ENCODE measurements around the gene TFF2. TPM values are rescaled to one million over a fixed set of nuclear protein-coding genes. Genes with fewer than 3 reads are reported as not detected.

The TFF2 gene
- total RNA-seq, 3 donors from 2014 or later, result 1.1 to 1.7 TPM; not detected in 1

GRCh38 chr21:42302794-42303193, 48.0 kb downstream of the TFF2 start:
- no peaks in the 10 kb centered on the region for H3K36me3 ChIP-seq (ENCODE audit: low read depth)
- no peak for DNase-seq
- H3K4me3 ChIP-seq, result no peak overlapping the region
- H3K9me3 ChIP-seq, result no peaks in the 10 kb centered on the region
- intact Hi-C loops (cut with DNase I, micrococcal nuclease), result no loop called here
- TF ChIP-seq CTCF (IDR thresholded peaks at IDR 0.05), result no peak
- H3K4me1 ChIP-seq (ENCODE audit: low read depth), result no peaks in the 10 kb centered on the region
- ATAC-seq, result no peak

- no peaks in the 10 kb centered on the region for H3K4me1 ChIP-seq (ENCODE audit: low read depth)
- TF ChIP-seq CTCF (IDR thresholded peaks at IDR 0.05), result no peak
- H3K9me3 ChIP-seq, result no peaks in the 10 kb centered on the region
- intact Hi-C loops (cut with DNase I, micrococcal nuclease), result no loop called here
- no peak overlapping the region for H3K4me3 ChIP-seq
- ATAC-seq, result no peak
- no peak for DNase-seq
- H3K36me3 ChIP-seq (ENCODE audit: low read depth), result no peaks in the 10 kb centered on the region
These were observed 48.6 kb downstream of the TFF2 start for GRCh38 chr21:42302076-42302650.

GRCh38 chr21:42301371-42302075, 49.3 kb downstream of the TFF2 start:
- Histone ChIP-seq H3K4me1 (ENCODE audit: low read depth) (no peaks in the 10 kb centered on the region), H3K4me3 (no peak overlapping the region), H3K36me3 (ENCODE audit: low read depth) (no peaks in the 10 kb centered on the region), H3K9me3 (no peaks in the 10 kb centered on the region)
- DNase-seq (no peak), ATAC-seq (no peak)
- intact Hi-C loops (cut with DNase I, micrococcal nuclease), result no loop called here
- no peak for TF ChIP-seq CTCF (IDR thresholded peaks at IDR 0.05)

- Histone ChIP-seq H3K4me3 (no peak overlapping the region), H3K9me3 (no peaks in the 10 kb centered on the region), H3K4me1 (ENCODE audit: low read depth) (no peaks in the 10 kb centered on the region), H3K36me3 (ENCODE audit: low read depth) (no peaks in the 10 kb centered on the region)
- DNase-seq (peak in 1 of 3 donors; percentile 23), ATAC-seq (no peak)
- no peak for TF ChIP-seq CTCF (IDR thresholded peaks at IDR 0.05)
- intact Hi-C loops (cut with DNase I, micrococcal nuclease), result no loop called here
These were observed 49.8 kb downstream of the TFF2 start for GRCh38 chr21:42300956-42301355.

- Histone ChIP-seq H3K4me3 (no peak overlapping the region), H3K36me3 (ENCODE audit: low read depth) (no peaks in the 10 kb centered on the region), H3K9me3 (no peaks in the 10 kb centered on the region), H3K4me1 (ENCODE audit: low read depth) (no peaks in the 10 kb centered on the region)
- DNase-seq, result no peak
- no peak for TF ChIP-seq CTCF (IDR thresholded peaks at IDR 0.05)
- no peak for ATAC-seq
- intact Hi-C loops (cut with DNase I, micrococcal nuclease), result no loop called here
These were observed 50.7 kb downstream of the TFF2 start for GRCh38 chr21:42300045-42300583.
